ENCODE measurements around the gene NDUFAF7. TPM values are rescaled to one million over a fixed set of nuclear protein-coding genes. Genes with fewer than 3 reads are reported as not detected.

Gene NDUFAF7
- total and polyA plus RNA-seq, 12 donors, result 15.4 to 42.5 (median 28.7) TPM

- H3K4me3 ChIP-seq, result no peak overlapping the region
- H3K27me3 ChIP-seq, result no peaks in the 10 kb centered on the region
- peaks cover 0 to 18% of the 10 kb centered on the region in 2 donors for H3K36me3 ChIP-seq (replicated peaks in 1 of 2)
- no peak for DNase-seq
- H3K9me3 ChIP-seq (replicated peaks in 1 of 3), result no peaks in the 10 kb centered on the region
- peaks cover 16 to 56% of the 10 kb centered on the region in 2 donors for H3K4me1 ChIP-seq (replicated peaks in 1 of 2)
- intact Hi-C loops (cut with DNase I), result no loop called here
- no peak for TF ChIP-seq POLR2A (IDR thresholded peaks at IDR 0.05)
- TF ChIP-seq, protein P1, sequence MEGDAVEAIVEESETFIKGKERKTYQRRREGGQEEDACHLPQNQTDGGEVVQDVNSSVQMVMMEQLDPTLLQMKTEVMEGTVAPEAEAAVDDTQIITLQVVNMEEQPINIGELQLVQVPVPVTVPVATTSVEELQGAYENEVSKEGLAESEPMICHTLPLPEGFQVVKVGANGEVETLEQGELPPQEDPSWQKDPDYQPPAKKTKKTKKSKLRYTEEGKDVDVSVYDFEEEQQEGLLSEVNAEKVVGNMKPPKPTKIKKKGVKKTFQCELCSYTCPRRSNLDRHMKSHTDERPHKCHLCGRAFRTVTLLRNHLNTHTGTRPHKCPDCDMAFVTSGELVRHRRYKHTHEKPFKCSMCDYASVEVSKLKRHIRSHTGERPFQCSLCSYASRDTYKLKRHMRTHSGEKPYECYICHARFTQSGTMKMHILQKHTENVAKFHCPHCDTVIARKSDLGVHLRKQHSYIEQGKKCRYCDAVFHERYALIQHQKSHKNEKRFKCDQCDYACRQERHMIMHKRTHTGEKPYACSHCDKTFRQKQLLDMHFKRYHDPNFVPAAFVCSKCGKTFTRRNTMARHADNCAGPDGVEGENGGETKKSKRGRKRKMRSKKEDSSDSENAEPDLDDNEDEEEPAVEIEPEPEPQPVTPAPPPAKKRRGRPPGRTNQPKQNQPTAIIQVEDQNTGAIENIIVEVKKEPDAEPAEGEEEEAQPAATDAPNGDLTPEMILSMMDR (IDR thresholded peaks at IDR 0.05), result no peak
- 92 to 97% (median 96%) methylated on average over 3 of the region's 3 CpGs for WGBS, 4 donors
- H3K27ac ChIP-seq, result no peak overlapping the region
Measured at GRCh38 chr2:37228788-37229187, 2.7 kb upstream of the NDUFAF7 start.

DNA sequence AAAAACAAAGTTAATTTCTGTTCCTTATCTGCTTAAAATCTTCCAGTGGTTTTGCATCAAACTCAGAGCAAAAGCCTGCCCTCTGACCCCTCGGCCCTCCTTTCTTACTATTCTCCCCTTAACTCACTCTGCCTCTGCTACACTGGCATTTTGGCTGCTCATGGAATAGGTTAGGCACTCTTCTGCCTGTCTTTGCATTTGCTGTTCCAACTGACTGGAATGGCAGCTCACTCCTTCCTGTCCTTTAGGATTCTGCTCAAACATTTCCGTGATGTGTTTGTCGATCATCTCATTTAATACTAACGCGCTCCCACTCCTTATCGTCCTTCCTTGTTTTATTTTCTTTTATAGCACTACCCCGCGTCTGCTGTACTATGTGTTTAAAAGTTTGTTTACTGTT is 877 bp upstream of the NDUFAF7 start:
- intact Hi-C loops (cut with DNase I), result no loop called here
- no peaks in the 10 kb centered on the region for H3K9me3 ChIP-seq (replicated peaks in 1 of 3)
- WGBS, 4 donors, result 0 to 2% (median 1%) methylated on average over 8 of the region's 8 CpGs
- peak in 1 of 7 donors; percentile 10 for DNase-seq
- peaks cover 16 to 56% of the 10 kb centered on the region in 2 donors for H3K4me1 ChIP-seq (replicated peaks in 1 of 2)
- H3K27ac ChIP-seq, result peak overlapping the region; percentile 94 to 98 (median 94)
- H3K27me3 ChIP-seq, result no peaks in the 10 kb centered on the region
- H3K36me3 ChIP-seq (replicated peaks in 1 of 2), result peaks cover 0 to 18% of the 10 kb centered on the region in 2 donors
- no peak for TF ChIP-seq POLR2A (IDR thresholded peaks at IDR 0.05)
- TF ChIP-seq, protein P1 (IDR thresholded peaks at IDR 0.05), result no peak
- peak overlapping the region in 3 of 4 donors; percentile 81 to 100 (median 93) for H3K4me3 ChIP-seq

DNA sequence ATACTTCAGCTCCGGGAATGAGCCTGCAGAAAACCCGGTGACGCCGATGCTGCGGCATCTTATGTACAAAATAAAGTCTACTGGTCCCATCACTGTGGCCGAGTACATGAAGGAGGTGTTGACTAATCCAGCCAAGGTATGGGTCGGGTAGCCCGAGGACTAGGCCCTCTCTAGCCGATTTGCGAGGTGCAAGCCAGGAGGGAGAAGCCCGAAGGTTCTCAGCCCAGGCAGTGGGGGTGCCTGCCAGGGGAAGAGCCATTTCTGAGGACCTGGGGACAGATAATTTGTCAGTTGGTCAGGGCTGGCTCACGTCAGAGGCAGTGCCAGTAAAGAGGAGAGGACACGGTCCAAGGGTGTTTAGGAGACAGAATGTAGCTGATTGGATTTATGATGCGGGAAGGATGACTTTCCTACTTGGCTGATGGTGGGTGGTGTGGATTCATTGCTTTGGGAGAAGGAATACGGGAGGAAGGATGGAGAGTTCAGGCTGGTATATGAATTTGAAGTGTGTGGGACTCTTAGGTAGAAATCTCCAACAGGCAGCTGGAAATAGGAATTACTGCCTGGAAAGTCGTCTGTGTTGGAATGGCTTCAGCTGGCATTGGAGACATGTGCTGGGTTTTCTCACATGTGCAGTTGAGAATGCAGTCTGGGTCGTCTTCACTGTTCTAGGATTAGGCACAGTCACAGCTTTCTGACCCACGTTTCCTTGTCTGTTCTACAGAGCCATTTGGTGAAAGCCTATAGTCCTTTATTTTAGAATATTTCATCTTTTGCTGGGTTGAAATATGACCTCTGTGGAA is 874 bp downstream of the NDUFAF7 start:
- intact Hi-C loops (cut with DNase I), result no loop called here
- Histone ChIP-seq H3K9me3 (replicated peaks in 1 of 3) (no peaks in the 10 kb centered on the region), H3K27ac (peak overlapping the region in 4 of 5 donors; percentile 94 to 98 (median 96)), H3K4me3 (peak overlapping the region; percentile 24 to 100 (median 87)), H3K36me3 (replicated peaks in 1 of 2) (peaks cover 0 to 14% of the 10 kb centered on the region in 2 donors), H3K27me3 (no peaks in the 10 kb centered on the region), H3K4me1 (replicated peaks in 1 of 2) (peaks cover 16 to 44% of the 10 kb centered on the region in 2 donors)
- TF ChIP-seq POLR2A (IDR thresholded peaks at IDR 0.05), result no peak
- TF ChIP-seq, protein P1 (IDR thresholded peaks at IDR 0.05), result no peak
- 11 to 15% (median 14%) methylated on average over 17 to 18 of the region's 18 CpGs for WGBS, 4 donors
- peak; percentile 44 to 76 (median 62) for DNase-seq

GRCh38 chr2:37243435-37243834 is 12.0 kb downstream of the NDUFAF7 start:
- WGBS, 4 donors, result 90 to 96% (median 95%) methylated on average over 4 of the region's 4 CpGs
- peaks cover 0 to 9% of the 10 kb centered on the region in 2 donors for H3K4me1 ChIP-seq (replicated peaks in 1 of 2)
- H3K27me3 ChIP-seq, result no peaks in the 10 kb centered on the region
- no peak for DNase-seq
- no peaks in the 10 kb centered on the region for H3K9me3 ChIP-seq (replicated peaks in 1 of 3)
- TF ChIP-seq, protein P1 (IDR thresholded peaks at IDR 0.05), result no peak
- TF ChIP-seq POLR2A (IDR thresholded peaks at IDR 0.05), result no peak
- intact Hi-C loops (cut with DNase I), result no loop called here
- H3K4me3 ChIP-seq, result no peak overlapping the region
- H3K27ac ChIP-seq, result no peak overlapping the region
- peaks cover 0 to 49% of the 10 kb centered on the region in 2 donors for H3K36me3 ChIP-seq (replicated peaks in 1 of 2)
